ENCODE data around the gene PCMT1. TPM values are rescaled to one million over a fixed set of nuclear protein-coding genes. Genes with fewer than 3 reads are reported as not detected.

PCMT1 gene
- total and polyA plus RNA-seq, 2 of the 8 experiments (the other 6 are each of a cell fraction or from before 2014, with no cell fraction given): 84.3 to 91.3 TPM

- H3K23ac ChIP-seq (ENCODE audit: insufficient read length): no peak overlapping the region
- no peak overlapping the region for H2BK12ac ChIP-seq (ENCODE audit: low read depth, low read length)
- H2AFZ ChIP-seq (ENCODE audit: low read length): no peak overlapping the region
- no peaks in the 10 kb centered on the region for H3K23me2 ChIP-seq (ENCODE audit: low read depth, low read length)
- H2BK20ac ChIP-seq (ENCODE audit: low read length): no peak overlapping the region
- H4K91ac ChIP-seq (replicated peaks; ENCODE audit: insufficient read length, low read length): no peak overlapping the region
- WGBS, 2 experiments (ENCODE audit: extremely low coverage in 1 of 2, insufficient coverage in 1 of 2, insufficient read length in 1 of 2, insufficient replicate concordance in 2 of 2, low coverage in 1 of 2, low lambda C conversion rate in 2 of 2, missing lambda C conversion rate in 1 of 2): 19% methylated on average over 7 of the region's 7 CpGs; no CpG with 5 or more reads in 1 of the 2 experiments
- H3K79me2 ChIP-seq (ENCODE audit: control insufficient read depth in 1 of 2, insufficient read depth in 2 of 2, low read length in 2 of 2): peaks cover 10 to 87% of the 10 kb centered on the region in 2 experiments
- H3K27me3 ChIP-seq (replicated peaks in 1 of 4; ENCODE audit: control insufficient read depth in 3 of 4, extremely low read depth in 1 of 4, insufficient read depth in 3 of 4, low read length in 3 of 4): no peaks in the 10 kb centered on the region
- CTCF ChIA-PET (ENCODE audit: partially characterized antibody): interaction anchor here (0.8 kb wide), 1 partner anchor 225 kb away, joined by 3 read pairs; no protein-coding TSS in a partner anchor
- H3K36me3 ChIP-seq (ENCODE audit: control insufficient read depth in 2 of 4, insufficient read depth in 4 of 4, low read length in 3 of 4): peaks cover 0 to 11% (median 1%) of the 10 kb centered on the region in 4 experiments; a peak in 3 of 8 replicates
- DNase-seq (ENCODE audit: low read depth in 1 of 2, low spot score in 2 of 2) (no peak), FAIRE-seq (no peak)
- no peak overlapping the region for H4K8ac ChIP-seq (ENCODE audit: extremely low read depth, insufficient read depth, low read length)
- POLR2A ChIA-PET (ENCODE audit: partially characterized antibody): interaction anchor here (1.4 to 3.0 kb wide), 3 partner anchors 9 to 16 kb away, joined by 7 to 14 read pairs (median 11); partner anchors contain the start of gene LATS1
- H3K27ac ChIP-seq (ENCODE audit: low read depth, low read length): peak overlapping the region; percentile 23; the same call in 1 of the 2 replicates
- H3K9me3 ChIP-seq (ENCODE audit: insufficient read depth in 2 of 2, low read depth in 1 of 2, low read length in 1 of 2): no peaks in the 10 kb centered on the region
- H4K20me1 ChIP-seq (replicated peaks in 1 of 2; ENCODE audit: control insufficient read depth in 1 of 2, insufficient read depth in 2 of 2, low read length in 2 of 2): peaks cover 0 to 4% of the 10 kb centered on the region in 2 experiments
- peaks cover 2 to 3% (median 2%) of the 10 kb centered on the region in 4 experiments; a peak in 4 of 7 replicates for H3K4me1 ChIP-seq (replicated peaks in 1 of 4; ENCODE audit: control insufficient read depth in 3 of 4, insufficient read depth in 4 of 4, low read length in 3 of 4)
- peak overlapping the region; percentile 20 to 54 for H3K4me2 ChIP-seq (ENCODE audit: insufficient read depth in 1 of 2, low read depth in 2 of 2, low read length in 2 of 2)
- no peak overlapping the region for H2BK5ac ChIP-seq (ENCODE audit: low read depth, low read length)
- H2BK120ac ChIP-seq (replicated peaks; ENCODE audit: low read depth, low read length): no peak overlapping the region
- no peak overlapping the region for H2AK5ac ChIP-seq (ENCODE audit: low read depth, low read length)
- no peak overlapping the region for H3K14ac ChIP-seq (ENCODE audit: insufficient read length)
- peaks cover 2% of the 10 kb centered on the region for H3K79me1 ChIP-seq (ENCODE audit: low read depth, low read length)
- H2BK15ac ChIP-seq (ENCODE audit: low read length): no peak overlapping the region
- no peak overlapping the region for H3K56ac ChIP-seq (replicated peaks; ENCODE audit: insufficient read length, low read depth, low read length)
- no peak overlapping the region for H3K9ac ChIP-seq (replicated peaks in 1 of 4; ENCODE audit: extremely low read depth in 1 of 4, low read depth in 3 of 4, low read length in 3 of 4)
- H3K4me3 ChIP-seq (ENCODE audit: extremely low read depth in 1 of 4, insufficient read depth in 2 of 4, low read depth in 3 of 4, low read length in 4 of 4): peak overlapping the region in 1 of 4 experiments; percentile 46; a peak in 3 of 8 replicates
- no peak overlapping the region for H3K4ac ChIP-seq (replicated peaks; ENCODE audit: insufficient read length, low read depth, low read length)
- no peak overlapping the region for H3K18ac ChIP-seq (ENCODE audit: extremely low read depth, low read length)
- H4K5ac ChIP-seq (ENCODE audit: insufficient read length, low read depth, low read length): no peak overlapping the region
Observed at GRCh38 chr6:149701714-149702113, 47.8 kb upstream of the PCMT1 start.

All from H1 (cell line).